Measurements from ENCODE around the gene SAMD11.
A peak's percentile ranks its signal among the peaks of the same experiment; 100 is the strongest.

The SAMD11 gene

GRCh38 chr1:958823-959730 lies 35.4 kb downstream of the SAMD11 start, which contains the start of gene NOC2L:
TSS of gene NOC2L (minus strand) at chr1:959256. CDS start at chr1:959240, 16 bp downstream.
- Histone ChIP-seq H3K27ac (peak within 1 kb of the TSS; percentile 65), H3K27me3 (replicated peaks) (no peaks in the 10 kb centered on the region), H3K4me3 (ENCODE audit: low read depth, low read length) (peak within 1 kb of the TSS; percentile 97), H3K36me3 (replicated peaks) (peaks cover 41% of the 10 kb centered on the region)
- peak; percentile 81 for DNase-seq
- in situ Hi-C loops (cut with HindIII; ENCODE audit: low pct_ligation_motif_present, low sequenced_read_pairs): no loop called here
- no peak for TF ChIP-seq CTCF (IDR thresholded peaks at IDR 0.05; ENCODE audit: low read depth, low read length, missing control alignments)

- Histone ChIP-seq H3K27me3 (replicated peaks) (no peaks in the 10 kb centered on the region), H3K4me3 (ENCODE audit: low read depth, low read length) (peak overlapping the region; percentile 56), H3K27ac (no peak overlapping the region), H3K36me3 (replicated peaks) (peaks cover 35% of the 10 kb centered on the region)
- DNase-seq: no peak
- in situ Hi-C loops (cut with HindIII; ENCODE audit: low pct_ligation_motif_present, low sequenced_read_pairs): no loop called here
- TF ChIP-seq CTCF (IDR thresholded peaks at IDR 0.05; ENCODE audit: low read depth, low read length, missing control alignments): no peak
Measured at GRCh38 chr1:959731-960362, 36.1 kb downstream of the SAMD11 start.

DNA sequence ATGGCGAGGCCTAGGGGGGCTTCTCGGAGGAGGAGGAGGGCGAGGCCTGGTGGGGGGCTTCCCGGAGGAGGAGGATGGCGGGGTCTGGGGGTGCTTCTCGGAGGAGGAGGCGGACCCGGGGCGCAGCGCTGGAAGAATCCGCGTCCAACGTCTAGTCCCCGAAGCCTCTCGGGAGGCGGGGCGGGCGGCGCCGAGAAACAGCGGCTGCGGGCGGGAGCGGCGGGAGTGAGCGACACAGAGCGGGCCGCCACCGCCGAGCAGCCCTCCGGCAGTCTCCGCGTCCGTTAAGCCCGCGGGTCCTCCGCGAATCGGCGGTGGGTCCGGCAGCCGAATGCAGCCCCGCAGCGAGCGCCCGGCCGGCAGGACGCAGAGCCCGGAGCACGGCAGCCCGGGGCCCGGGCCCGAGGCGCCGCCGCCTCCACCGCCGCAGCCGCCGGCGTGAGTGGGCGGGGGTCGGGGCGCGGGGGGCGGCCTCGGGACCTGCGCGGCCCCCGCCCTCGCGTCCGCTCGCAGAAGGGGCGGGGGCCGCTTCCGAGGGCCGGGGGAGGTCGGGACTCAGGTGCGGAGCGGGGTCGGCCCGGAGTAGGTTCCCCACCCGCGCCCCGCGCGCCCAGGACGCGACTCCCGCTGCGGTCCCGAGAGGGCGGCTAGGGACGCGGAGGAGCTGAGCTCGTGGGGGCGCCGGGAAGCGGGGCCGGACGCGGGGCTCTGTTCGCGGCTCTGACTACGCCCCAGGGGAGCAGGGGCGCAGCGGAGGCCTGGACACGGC lies 36.8 kb downstream of the SAMD11 start, which contains the start of gene KLHL17:
KLHL17 (plus strand) TSS at position 222 of the 769 bp plus-strand sequence; CDS start at position 332, 110 bp downstream.
- Histone ChIP-seq H3K4me3 (ENCODE audit: low read depth, low read length) (peak within 1 kb of the TSS; percentile 56), H3K27me3 (replicated peaks) (no peaks in the 10 kb centered on the region), H3K36me3 (replicated peaks) (peaks cover 28% of the 10 kb centered on the region), H3K27ac (no peak within 1 kb of the TSS)
- DNase-seq: peak; percentile 62
- in situ Hi-C loops (cut with HindIII; ENCODE audit: low pct_ligation_motif_present, low sequenced_read_pairs): no loop called here
- no peak for TF ChIP-seq CTCF (IDR thresholded peaks at IDR 0.05; ENCODE audit: low read depth, low read length, missing control alignments)

DNA sequence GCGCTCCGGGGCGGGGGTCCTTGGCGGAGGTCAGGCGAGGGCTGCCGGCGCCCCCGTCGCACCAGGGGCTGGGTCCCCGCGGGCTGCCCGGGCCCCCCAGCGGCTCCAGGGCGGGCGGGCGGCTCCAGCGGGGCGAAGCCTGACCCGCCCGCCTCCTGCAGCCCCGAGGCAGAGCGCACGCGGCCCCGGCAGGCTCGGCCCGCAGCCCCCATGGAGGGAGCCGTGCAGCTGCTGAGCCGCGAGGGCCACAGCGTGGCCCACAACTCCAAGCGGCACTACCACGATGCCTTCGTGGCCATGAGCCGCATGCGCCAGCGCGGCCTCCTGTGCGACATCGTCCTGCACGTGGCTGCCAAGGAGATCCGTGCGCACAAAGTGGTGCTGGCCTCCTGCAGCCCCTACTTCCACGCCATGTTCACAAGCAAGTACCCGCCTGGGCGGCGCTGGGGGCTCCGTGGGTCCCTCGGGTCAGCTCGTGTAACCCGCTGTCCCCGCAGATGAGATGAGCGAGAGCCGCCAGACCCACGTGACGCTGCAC lies 37.5 kb downstream of the SAMD11 start:
- DNase-seq: no peak
- in situ Hi-C loops (cut with HindIII; ENCODE audit: low pct_ligation_motif_present, low sequenced_read_pairs): no loop called here
- Histone ChIP-seq H3K27ac (no peak overlapping the region), H3K36me3 (replicated peaks) (peaks cover 23% of the 10 kb centered on the region), H3K27me3 (replicated peaks) (no peaks in the 10 kb centered on the region), H3K4me3 (ENCODE audit: low read depth, low read length) (peak overlapping the region; percentile 56)
- no peak for TF ChIP-seq CTCF (IDR thresholded peaks at IDR 0.05; ENCODE audit: low read depth, low read length, missing control alignments)
